ENCODE results near the gene ADAM12.

- TF ChIP-seq CTCF (IDR thresholded peaks at IDR 0.05; ENCODE audit: low read length) (no peak), EZH2 (optimal IDR thresholded peaks at IDR 0.05; ENCODE audit: low read depth, low read length) (no peak)
These were observed 35.6 kb upstream of the ADAM12 start for GRCh38 chr10:126423732-126424491.
